Neural progenitor cell (in vitro differentiated cells): Measurements from ENCODE around the gene TMEM204.

Experiments used
- CTCF ChIP-seq: fragments of 200-600 bp; sonication (generic); IDR thresholded peaks from 2 replicates; pipeline ENCODE4 v1.5.1; 2017; ENCODE audit warnings: antibody characterized with exemption, mild to moderate bottlenecking
- EZH2phosphoT487 ChIP-seq: fragments of 200-600 bp; sonication (generic); IDR thresholded peaks from 2 replicates; pipeline ENCODE4 v1.6.1; 2017; ENCODE audit warnings: antibody characterized with exemption

GRCh38 chr16:1523581-1524245 is 9.8 kb upstream of the TMEM204 start:
- TF ChIP-seq CTCF (no peak), EZH2phosphoT487 (no peak)
